Measurements from ENCODE around the gene ZC3H6.

ZC3H6 gene

DNA sequence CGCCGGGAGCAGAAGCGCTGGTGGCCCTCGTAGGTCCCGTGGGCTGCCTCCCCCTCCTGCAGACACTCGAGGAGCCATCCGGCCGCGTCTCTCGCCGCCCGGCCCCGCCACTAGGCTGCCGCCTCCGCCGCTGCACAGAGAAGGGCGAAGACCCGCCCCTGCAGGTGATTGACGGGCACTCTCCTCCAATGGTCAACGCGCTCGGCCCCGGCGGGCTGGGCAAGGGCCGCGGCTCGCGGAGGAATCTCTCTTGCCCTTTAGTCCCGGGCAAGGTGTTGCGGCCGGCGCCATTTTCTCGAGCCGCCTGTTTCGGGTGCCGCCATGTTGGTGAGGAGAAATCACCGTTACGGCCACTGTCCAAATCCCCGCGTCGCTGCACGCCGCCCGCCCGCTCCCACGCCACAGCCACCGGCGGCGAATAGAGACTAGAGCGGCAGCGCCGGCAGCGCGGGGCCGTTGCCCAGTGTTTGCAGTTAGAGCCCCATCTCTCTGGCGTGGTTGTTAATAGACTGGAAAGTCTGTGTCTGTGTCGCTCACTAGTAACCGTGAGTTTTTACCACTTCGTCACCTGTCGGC, at the start of gene ZC3H6:
Gene ZC3H6, plus strand, starts transcription at position 287 of the 576 bp plus-strand sequence. CDS start 398 bp downstream, outside the sequence.
- in situ Hi-C loops (cut with MboI; ENCODE audit: low sequenced_read_pairs): no loop called here

DNA sequence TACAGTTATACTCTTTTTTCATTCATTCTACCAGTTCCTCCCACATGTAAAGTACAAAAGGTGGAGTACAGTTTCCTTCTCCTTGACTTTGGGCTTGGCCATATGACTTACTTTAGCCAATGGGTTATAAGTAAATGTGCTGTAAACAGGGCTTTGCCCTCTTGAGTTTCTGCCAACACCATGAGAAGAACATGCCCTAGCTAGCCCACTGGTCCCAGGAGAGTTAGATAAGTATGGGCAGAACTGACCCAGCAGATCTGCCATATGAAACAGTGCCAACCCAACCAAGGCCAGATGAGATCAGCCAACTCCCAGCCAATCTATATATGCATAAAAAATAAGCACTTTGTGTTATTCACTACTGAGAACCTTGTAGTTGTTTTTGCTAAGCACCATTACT, 46.0 kb upstream of the ZC3H6 start:
- in situ Hi-C loops (cut with MboI; ENCODE audit: low sequenced_read_pairs): no loop called here

GRCh38 chr2:112230371-112230770, 45.0 kb upstream of the ZC3H6 start:
- in situ Hi-C loops (cut with MboI; ENCODE audit: low sequenced_read_pairs): no loop called here

GRCh38 chr2:112239862-112240261, 35.5 kb upstream of the ZC3H6 start:
- in situ Hi-C loops (cut with MboI; ENCODE audit: low sequenced_read_pairs): no loop called here

- in situ Hi-C loops (cut with MboI; ENCODE audit: low sequenced_read_pairs): no loop called here
Measured at GRCh38 chr2:112242384-112242783, 33.0 kb upstream of the ZC3H6 start.

- in situ Hi-C loops (cut with MboI; ENCODE audit: low sequenced_read_pairs): no loop called here
Measured at GRCh38 chr2:112243233-112243632, 32.2 kb upstream of the ZC3H6 start.

DNA sequence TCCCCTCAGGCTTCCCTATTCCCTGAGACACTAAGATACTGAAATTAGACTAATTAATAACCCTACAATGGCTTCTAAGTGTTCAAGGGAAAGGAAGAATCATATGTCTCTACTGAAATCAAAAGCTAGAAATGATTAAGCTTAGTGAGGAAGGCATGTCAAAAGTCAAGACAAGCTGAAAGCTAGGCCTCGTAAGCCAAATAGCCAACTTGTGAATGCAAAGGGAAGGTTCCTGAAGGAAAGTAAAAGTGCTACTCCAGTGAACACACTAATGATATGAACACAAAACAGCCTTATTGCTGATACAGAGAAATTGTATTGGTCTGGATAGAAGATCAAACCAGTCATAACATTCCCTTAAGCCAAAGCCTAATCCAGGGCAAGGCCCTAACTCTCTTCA, 30.5 kb upstream of the ZC3H6 start:
- in situ Hi-C loops (cut with MboI; ENCODE audit: low sequenced_read_pairs): no loop called here

GRCh38 chr2:112251271-112251670, 24.1 kb upstream of the ZC3H6 start:
- in situ Hi-C loops (cut with MboI; ENCODE audit: low sequenced_read_pairs): no loop called here

GRCh38 chr2:112253261-112253815, 22.1 kb upstream of the ZC3H6 start:
- in situ Hi-C loops (cut with MboI; ENCODE audit: low sequenced_read_pairs): no loop called here

DNA sequence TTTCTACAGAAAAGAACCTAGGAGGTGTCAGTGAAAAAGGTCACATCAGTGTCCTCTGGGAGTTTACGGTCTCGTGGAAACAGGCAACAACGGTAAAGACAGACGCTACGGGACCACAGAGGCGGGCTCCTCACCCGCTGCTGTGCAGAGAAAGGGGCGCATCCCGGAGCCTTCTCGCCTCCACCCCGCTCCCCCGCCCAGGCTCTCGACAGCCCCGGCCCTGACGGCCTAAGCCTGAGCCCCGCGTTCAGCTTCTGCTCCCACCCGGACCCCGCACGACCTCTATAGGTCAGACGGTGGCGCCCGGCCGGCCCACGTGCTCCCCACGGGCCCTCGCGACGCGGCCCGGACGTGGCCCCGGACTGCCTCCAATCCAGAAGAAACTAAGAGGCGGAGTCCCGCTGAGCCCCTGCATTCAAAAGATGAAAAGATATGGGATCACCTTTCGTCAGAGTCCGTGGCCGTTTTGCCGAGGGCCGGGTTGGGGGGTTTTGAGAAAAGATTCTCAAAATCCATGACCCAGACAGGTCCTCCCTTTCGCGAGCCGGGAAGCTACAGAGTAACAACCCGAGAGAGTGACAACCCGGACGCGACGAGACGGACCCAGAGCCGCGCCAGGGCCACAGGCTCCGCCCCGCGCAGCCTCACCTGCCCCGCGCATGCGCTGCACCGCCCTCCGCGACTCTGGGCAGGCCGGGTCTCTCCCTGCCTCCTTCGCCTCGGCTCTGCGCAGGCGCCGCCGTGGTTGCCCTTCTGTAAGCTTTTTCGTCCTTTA, 20.7 kb upstream of the ZC3H6 start, which contains the start of gene ZC3H8:
Gene ZC3H8, minus strand, starts transcription at position 577 of the 775 bp plus-strand sequence. Its CDS starts 61 bp downstream, at position 516.
- in situ Hi-C loops (cut with MboI; ENCODE audit: low sequenced_read_pairs): no loop called here

DNA sequence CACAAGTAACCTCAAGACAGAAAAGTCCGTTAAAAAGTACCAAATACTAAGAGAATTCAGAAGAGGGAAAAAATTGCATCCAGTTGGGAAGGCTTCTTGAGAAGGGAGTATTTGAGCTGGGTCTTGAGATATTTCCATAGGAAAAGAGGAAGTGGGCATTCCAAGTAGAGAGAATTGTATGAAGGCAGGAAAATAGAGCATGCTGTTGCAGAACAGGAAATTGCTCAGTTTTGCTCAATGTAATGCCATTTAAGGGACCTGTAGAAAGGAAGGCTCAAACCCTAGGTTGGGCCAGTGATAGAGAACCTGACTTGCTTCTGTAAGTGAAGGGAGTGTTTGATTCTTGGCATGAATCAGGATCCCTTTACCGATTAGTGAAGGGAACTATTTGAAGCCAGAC, 19.5 kb upstream of the ZC3H6 start:
- in situ Hi-C loops (cut with MboI; ENCODE audit: low sequenced_read_pairs): no loop called here

DNA sequence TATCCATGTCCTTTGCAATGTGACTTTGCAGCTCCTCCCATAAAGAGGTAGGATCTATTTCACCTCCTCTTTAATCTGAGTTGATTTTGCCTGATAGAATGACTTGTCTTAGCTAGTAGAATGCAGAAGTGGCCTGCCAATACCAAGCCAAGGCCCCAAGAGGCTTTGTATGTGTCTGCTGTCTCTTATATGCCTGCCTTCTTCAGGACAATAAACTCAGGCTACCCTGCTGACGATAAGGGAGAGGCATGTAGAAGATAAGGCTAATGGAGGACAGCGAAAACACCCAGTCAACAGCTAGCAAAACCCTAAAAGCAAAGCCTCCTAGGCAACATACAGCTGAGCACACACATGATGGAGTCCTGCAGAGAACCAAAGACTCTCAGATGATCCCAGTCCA, 18.7 kb upstream of the ZC3H6 start:
- in situ Hi-C loops (cut with MboI; ENCODE audit: low sequenced_read_pairs): no loop called here

- in situ Hi-C loops (cut with MboI; ENCODE audit: low sequenced_read_pairs): no loop called here
Measured at GRCh38 chr2:112257575-112257974, 17.8 kb upstream of the ZC3H6 start.

DNA sequence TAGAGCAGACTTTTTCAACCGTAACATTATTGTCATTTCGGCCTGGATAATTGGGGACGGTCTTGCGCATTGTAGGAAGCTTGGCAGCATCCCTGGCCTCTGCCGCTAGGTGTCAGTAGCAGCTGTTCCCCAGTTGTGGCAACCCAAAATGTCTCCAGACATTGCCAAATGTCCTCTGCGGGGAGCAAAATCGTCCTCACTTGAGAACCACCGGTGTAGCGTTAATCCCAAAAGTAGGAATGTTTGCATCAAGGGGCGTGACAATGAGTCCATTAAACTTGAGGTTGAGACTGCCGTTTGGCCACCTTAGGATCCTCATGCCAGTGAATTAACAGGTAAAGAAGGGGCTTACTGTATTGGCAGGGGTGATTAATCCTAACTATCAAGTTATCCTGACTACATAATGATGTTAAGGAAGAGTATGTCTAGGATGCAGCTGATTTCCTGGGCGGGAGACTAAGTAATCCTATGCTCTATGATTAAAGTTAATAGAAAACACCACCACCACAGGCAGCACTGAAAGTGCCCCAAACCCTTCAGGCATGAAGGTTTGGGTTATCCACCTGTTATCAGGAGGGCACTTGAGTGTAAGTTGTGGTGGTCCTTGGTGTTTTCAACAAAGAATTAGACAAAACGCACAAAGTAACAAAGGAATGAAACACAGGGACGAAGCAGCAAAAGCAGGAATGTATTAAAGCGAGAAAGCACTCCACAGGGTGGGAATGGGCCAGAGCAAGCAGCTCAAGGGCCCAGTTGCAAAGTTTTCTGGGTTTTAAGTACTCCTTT, 15.7 kb upstream of the ZC3H6 start:
- in situ Hi-C loops (cut with MboI; ENCODE audit: low sequenced_read_pairs): no loop called here

- in situ Hi-C loops (cut with MboI; ENCODE audit: low sequenced_read_pairs): no loop called here
Measured at GRCh38 chr2:112260295-112260625, 15.1 kb upstream of the ZC3H6 start.

GRCh38 chr2:112262876-112263275, 12.5 kb upstream of the ZC3H6 start:
- in situ Hi-C loops (cut with MboI; ENCODE audit: low sequenced_read_pairs): no loop called here

GRCh38 chr2:112268547-112268946, 6.8 kb upstream of the ZC3H6 start:
- in situ Hi-C loops (cut with MboI; ENCODE audit: low sequenced_read_pairs): no loop called here

- in situ Hi-C loops (cut with MboI; ENCODE audit: low sequenced_read_pairs): no loop called here
Measured at GRCh38 chr2:112272669-112273068, 2.7 kb upstream of the ZC3H6 start.

DNA sequence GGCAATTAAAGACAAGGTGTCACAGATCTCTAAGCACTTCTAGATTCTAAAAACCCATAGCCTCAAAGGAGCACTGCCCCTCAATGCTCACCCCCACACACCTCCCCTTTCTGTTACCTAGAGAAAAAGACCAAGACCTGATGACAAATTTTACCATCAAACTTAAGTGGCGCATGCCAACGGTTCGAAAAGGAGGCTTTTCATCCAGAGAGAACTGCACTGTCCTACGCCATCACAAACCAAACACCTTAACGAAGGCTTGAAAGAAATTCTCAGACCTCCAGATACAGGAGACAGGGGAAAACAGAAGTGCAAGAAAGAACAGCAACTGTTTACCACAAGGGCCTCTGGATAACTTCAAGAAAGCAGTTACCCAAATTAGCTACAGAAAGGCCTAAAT, 2.0 kb upstream of the ZC3H6 start:
- in situ Hi-C loops (cut with MboI; ENCODE audit: low sequenced_read_pairs): no loop called here

GRCh38 chr2:112275887-112276773, 733 bp downstream of the ZC3H6 start:
- in situ Hi-C loops (cut with MboI; ENCODE audit: low sequenced_read_pairs): no loop called here

- in situ Hi-C loops (cut with MboI; ENCODE audit: low sequenced_read_pairs): no loop called here
Measured at GRCh38 chr2:112276954-112277353, 1.6 kb downstream of the ZC3H6 start.

Data from HL-60/S4 treated with retinoic acid at 250 ng/mL for 4 days and 3 days (cell line).